Progenitor cell of endocrine pancreas (in vitro differentiated cells): Measurements from ENCODE around the gene NHSL1. TPM values are rescaled to one million over a fixed set of nuclear protein-coding genes. Genes with fewer than 3 reads are reported as not detected.

Source experiments
- DNase-seq: peaks from one replicate; pipeline ENCODE4 v3.0.0; 2021; ENCODE audit warnings: low spot score; ENCODE audit not compliant: unreplicated experiment
- H3K27ac Mint-ChIP-seq: 2 replicates; pipeline ENCODE4 v1.8.0; 2021; ENCODE audit warnings: mild to moderate bottlenecking, moderate library complexity, mixed read lengths
- H3K27me3 Mint-ChIP-seq: 2 replicates; pipeline ENCODE4 v1.8.0; 2021; ENCODE audit warnings: mixed read lengths
- H3K36me3 Mint-ChIP-seq: 2 replicates; pipeline ENCODE4 v1.8.0; 2022; ENCODE audit warnings: mixed read lengths; ENCODE audit not compliant: insufficient read depth
- H3K4me1 Mint-ChIP-seq: 2 replicates; pipeline ENCODE4 v1.8.0; 2021; ENCODE audit warnings: low read depth, mixed read lengths
- H3K4me3 Mint-ChIP-seq: 2 replicates; pipeline ENCODE4 v1.8.0; 2021; ENCODE audit warnings: low read depth, mild to moderate bottlenecking, moderate library complexity, mixed read lengths
- H3K9me3 Mint-ChIP-seq: 2 replicates; pipeline ENCODE4 v1.8.0; 2021; ENCODE audit warnings: low read depth, mixed read lengths
- CTCF ChIP-seq: fragments of 200-600 bp; sonication (generic); IDR thresholded peaks from one replicate; pipeline ENCODE4 v1.5.0; 2021; ENCODE audit warnings: antibody characterized with exemption, mild to moderate bottlenecking; ENCODE audit not compliant: unreplicated experiment
- total RNA-seq: library from RNA; stranded (reverse); gene quantifications from 2 replicates; pipeline ENCODE4 v1.2.1, GENCODE V29; 2021

NHSL1 gene
- total RNA-seq, 1 donor from 2014 or later = 86.5 TPM

- DNase-seq = no peak
- H3K4me1 Mint-ChIP-seq = peaks cover 71% of the 10 kb centered on the region
- TF ChIP-seq CTCF = no peak
- H3K4me3 Mint-ChIP-seq = peak overlapping the region; percentile 38
- H3K27me3 Mint-ChIP-seq = no peaks in the 10 kb centered on the region
- peaks cover 3% of the 10 kb centered on the region for H3K9me3 Mint-ChIP-seq
- peak overlapping the region; percentile 97 for H3K27ac Mint-ChIP-seq
- peaks cover 25% of the 10 kb centered on the region for H3K36me3 Mint-ChIP-seq
These were observed 36.6 kb upstream of the NHSL1 start for GRCh38 chr6:138535728-138536455.

GRCh38 chr6:138533667-138534066 is 34.4 kb upstream of the NHSL1 start:
- no peaks in the 10 kb centered on the region for H3K27me3 Mint-ChIP-seq
- no peak overlapping the region for H3K4me3 Mint-ChIP-seq
- peaks cover 61% of the 10 kb centered on the region for H3K4me1 Mint-ChIP-seq
- DNase-seq = no peak
- H3K27ac Mint-ChIP-seq = no peak overlapping the region
- no peak for TF ChIP-seq CTCF
- H3K36me3 Mint-ChIP-seq = peaks cover 31% of the 10 kb centered on the region
- peaks cover 9% of the 10 kb centered on the region for H3K9me3 Mint-ChIP-seq

GRCh38 chr6:138531387-138531786 is 32.1 kb upstream of the NHSL1 start:
- Mint-ChIP-seq H3K4me1 (peaks cover 59% of the 10 kb centered on the region), H3K9me3 (peaks cover 9% of the 10 kb centered on the region), H3K27me3 (no peaks in the 10 kb centered on the region), H3K27ac (no peak overlapping the region), H3K36me3 (peaks cover 31% of the 10 kb centered on the region), H3K4me3 (no peak overlapping the region)
- no peak for TF ChIP-seq CTCF
- no peak for DNase-seq

- no peak for DNase-seq
- H3K9me3 Mint-ChIP-seq = peaks cover 9% of the 10 kb centered on the region
- H3K27ac Mint-ChIP-seq = peak overlapping the region; percentile 68
- H3K4me1 Mint-ChIP-seq = peaks cover 47% of the 10 kb centered on the region
- H3K4me3 Mint-ChIP-seq = no peak overlapping the region
- TF ChIP-seq CTCF = no peak
- peaks cover 32% of the 10 kb centered on the region for H3K36me3 Mint-ChIP-seq
- H3K27me3 Mint-ChIP-seq = no peaks in the 10 kb centered on the region
These were observed 30.2 kb upstream of the NHSL1 start for GRCh38 chr6:138529478-138529877.

GRCh38 chr6:138528956-138529355 is 29.7 kb upstream of the NHSL1 start:
- peak overlapping the region; percentile 68 for H3K27ac Mint-ChIP-seq
- H3K4me3 Mint-ChIP-seq = no peak overlapping the region
- peaks cover 29% of the 10 kb centered on the region for H3K36me3 Mint-ChIP-seq

More at GRCh38 chr6:138528956-138529355, 29.7 kb upstream of the NHSL1 start:
- Mint-ChIP-seq H3K27me3 (no peaks in the 10 kb centered on the region), H3K4me1 (peaks cover 50% of the 10 kb centered on the region), H3K9me3 (peaks cover 9% of the 10 kb centered on the region)
- TF ChIP-seq CTCF = no peak
- no peak for DNase-seq
